BLaER1 treated with 17β-estradiol and CSF1 and Interleukin-3, amounts not matched to agents 10 nM and 100 nM (cell line): Measurements from ENCODE around the gene KCNIP3.
"Not testable (repeated sequence)": the region's sequence is repeated elsewhere in the genome, so short reads cannot be mapped to it uniquely, and the experiment has no call there.

Source experiments
- H3K27ac ChIP-seq, 11 experiments: shearing (Covaris generic); formaldehyde crosslinking; 2 replicates each; pipeline ENCODE4 v1.8.1; 2022
- H3K27me3 ChIP-seq, 11 experiments: shearing (Covaris generic); formaldehyde crosslinking; 2 replicates each; pipeline ENCODE4 v1.8.1; 2022
- H3K36me3 ChIP-seq, 11 experiments: shearing (Covaris generic); formaldehyde crosslinking; 2 replicates each; pipeline ENCODE4 v1.8.1; 2022
- H3K4me1 ChIP-seq, 10 experiments: shearing (Covaris generic); formaldehyde crosslinking; 2 replicates each; pipeline ENCODE4 v1.8.1; 2022
- H3K4me2 ChIP-seq, 11 experiments: shearing (Covaris generic); formaldehyde crosslinking; 2 replicates each; pipeline ENCODE4 v1.8.1; 2022
- H3K4me3 ChIP-seq, 10 experiments: shearing (Covaris generic); formaldehyde crosslinking; 2 replicates each; pipeline ENCODE4 v1.8.1; 2022
- H3K9ac ChIP-seq, 11 experiments: shearing (Covaris generic); formaldehyde crosslinking; 2 replicates each; pipeline ENCODE4 v1.8.1; 2022
- H3K9me3 ChIP-seq, 11 experiments: shearing (Covaris generic); formaldehyde crosslinking; replicated peaks in 1 of 11; 2 replicates each; pipeline ENCODE4 v1.8.1; 2022
- H4K20me1 ChIP-seq, 11 experiments: shearing (Covaris generic); formaldehyde crosslinking; 2 replicates each; pipeline ENCODE4 v1.8.1; 2022
- Cebpa-rat ChIP-seq, 11 experiments: shearing (Covaris generic); IDR thresholded peaks; 2 replicates each; pipeline ENCODE4 v1.8.1; 2022

Gene KCNIP3

GRCh38 chr2:95353613-95354468 is 56.7 kb downstream of the KCNIP3 start:
- 0 out of 20 replicates have a peak, but pooled peaks cover 0 to 7% (median 0%) of the 10 kb centered on the region in 10 experiments for H3K4me1 ChIP-seq
- no peak overlapping the region for H3K27ac ChIP-seq
- peaks cover 0 to 8% (median 0%) of the 10 kb centered on the region in 11 experiments; a peak in 3 of 22 replicates for H3K27me3 ChIP-seq
- no peak for TF ChIP-seq Cebpa-rat (IDR thresholded peaks at IDR 0.05)
- H3K9me3 ChIP-seq: peaks cover 0 to 11% (median 5%) of the 10 kb centered on the region in 11 experiments; a peak in 9 of 22 replicates
- H4K20me1 ChIP-seq: peaks cover 0 to 16% (median 0%) of the 10 kb centered on the region in 11 experiments; a peak in 5 of 22 replicates
- H3K4me3 ChIP-seq: no peak overlapping the region
- H3K36me3 ChIP-seq: no peaks in the 10 kb centered on the region
- no peak overlapping the region for H3K4me2 ChIP-seq
- H3K9ac ChIP-seq: no peak overlapping the region

DNA sequence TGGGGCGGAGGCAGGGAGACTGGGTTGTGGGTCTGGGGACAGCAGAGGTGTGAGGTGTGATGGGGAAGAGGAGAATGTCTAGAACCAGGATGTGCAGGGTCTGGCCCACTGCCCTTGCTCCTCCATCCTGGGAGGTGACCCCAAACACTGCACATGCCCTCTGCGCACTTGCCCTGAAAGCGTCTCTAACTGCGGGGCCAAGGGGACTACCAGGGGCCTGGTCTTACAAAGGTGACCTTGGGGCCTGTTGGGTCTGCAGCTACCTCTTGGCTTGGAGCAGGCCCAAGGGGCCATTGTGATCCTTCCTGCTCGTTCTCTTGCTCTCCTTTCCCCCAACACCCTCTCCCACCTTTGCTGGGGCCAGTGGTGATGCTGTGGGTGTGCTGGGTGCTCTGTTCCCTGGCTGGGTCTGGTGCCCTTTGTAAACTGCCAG is 57.3 kb downstream of the KCNIP3 start:
- Histone ChIP-seq H3K9ac (no peak overlapping the region), H3K36me3 (no peaks in the 10 kb centered on the region), H3K27ac (no peak overlapping the region), H3K9me3 (peaks cover 0 to 11% (median 5%) of the 10 kb centered on the region in 11 experiments; a peak in 9 of 22 replicates), H4K20me1 (peaks cover 0 to 10% (median 0%) of the 10 kb centered on the region in 11 experiments; a peak in 4 of 22 replicates), H3K4me2 (no peak overlapping the region), H3K27me3 (0 out of 22 replicates have a peak, but pooled peaks cover 0 to 1% (median 0%) of the 10 kb centered on the region in 11 experiments), H3K4me3 (no peak overlapping the region), H3K4me1 (0 out of 20 replicates have a peak, but pooled peaks cover 0 to 7% (median 0%) of the 10 kb centered on the region in 10 experiments)
- no peak for TF ChIP-seq Cebpa-rat (IDR thresholded peaks at IDR 0.05)

GRCh38 chr2:95354925-95355324 is 57.8 kb downstream of the KCNIP3 start:
- no peak overlapping the region for H3K4me2 ChIP-seq
- 0 out of 20 replicates have a peak, but pooled peaks cover 0 to 7% (median 0%) of the 10 kb centered on the region in 10 experiments for H3K4me1 ChIP-seq
- H4K20me1 ChIP-seq: peaks cover 0 to 10% (median 0%) of the 10 kb centered on the region in 11 experiments; a peak in 2 of 22 replicates
- no peak overlapping the region for H3K9ac ChIP-seq
- H3K27me3 ChIP-seq: no peaks in the 10 kb centered on the region
- no peak for TF ChIP-seq Cebpa-rat (IDR thresholded peaks at IDR 0.05)
- H3K4me3 ChIP-seq: no peak overlapping the region
- no peaks in the 10 kb centered on the region for H3K36me3 ChIP-seq
- no peak overlapping the region for H3K27ac ChIP-seq
- H3K9me3 ChIP-seq: peaks cover 0 to 11% (median 5%) of the 10 kb centered on the region in 11 experiments; a peak in 9 of 22 replicates

DNA sequence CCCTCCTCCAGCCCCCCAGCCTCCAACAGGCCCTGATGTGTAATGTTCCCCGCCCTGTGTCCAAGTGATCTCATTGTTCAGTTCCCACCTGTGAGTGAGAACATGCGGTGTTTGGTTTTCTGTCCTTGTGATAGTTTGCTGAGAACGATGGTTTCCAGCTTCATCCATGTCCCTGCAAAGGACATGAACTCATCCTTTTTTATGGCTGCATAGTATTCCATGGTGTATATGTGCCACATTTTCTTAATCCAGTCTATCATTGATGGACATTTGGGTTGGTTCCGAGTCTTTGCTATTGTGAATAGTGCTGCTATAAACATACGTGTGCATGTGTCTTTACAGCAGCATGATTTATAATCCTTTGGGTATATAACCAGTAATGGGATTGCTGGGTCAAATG is 58.3 kb downstream of the KCNIP3 start:
- H3K4me1 ChIP-seq, H3K36me3 ChIP-seq, H3K27me3 ChIP-seq, H3K9ac ChIP-seq, H3K4me2 ChIP-seq, H3K27ac ChIP-seq, H3K4me3 ChIP-seq, H4K20me1 ChIP-seq: not testable (repeated sequence)
- H3K9me3 ChIP-seq: peaks cover 0 to 11% (median 5%) of the 10 kb centered on the region in 11 experiments; a peak in 9 of 22 replicates

GRCh38 chr2:95356821-95357700 is 59.9 kb downstream of the KCNIP3 start:
- no peak for TF ChIP-seq Cebpa-rat (IDR thresholded peaks at IDR 0.05)
- no peak overlapping the region for H3K27ac ChIP-seq
- no peaks in the 10 kb centered on the region for H3K36me3 ChIP-seq
- no peak overlapping the region for H3K4me3 ChIP-seq
- peaks cover 0 to 11% (median 5%) of the 10 kb centered on the region in 11 experiments; a peak in 9 of 22 replicates for H3K9me3 ChIP-seq
- H3K9ac ChIP-seq: no peak overlapping the region
- 0 out of 20 replicates have a peak, but pooled peaks cover 0 to 7% (median 0%) of the 10 kb centered on the region in 10 experiments for H3K4me1 ChIP-seq
- H4K20me1 ChIP-seq: no peaks in the 10 kb centered on the region
- H3K27me3 ChIP-seq: no peaks in the 10 kb centered on the region
- H3K4me2 ChIP-seq: no peak overlapping the region

GRCh38 chr2:95357717-95358280 is 60.7 kb downstream of the KCNIP3 start:
- no peak overlapping the region for H3K27ac ChIP-seq
- no peaks in the 10 kb centered on the region for H4K20me1 ChIP-seq
- no peak overlapping the region for H3K9ac ChIP-seq
- H3K27me3 ChIP-seq: no peaks in the 10 kb centered on the region
- peaks cover 0 to 11% (median 5%) of the 10 kb centered on the region in 11 experiments; a peak in 9 of 22 replicates for H3K9me3 ChIP-seq
- H3K36me3 ChIP-seq: no peaks in the 10 kb centered on the region
- TF ChIP-seq Cebpa-rat (IDR thresholded peaks at IDR 0.05): no peak
- H3K4me2 ChIP-seq: no peak overlapping the region
- H3K4me3 ChIP-seq: no peak overlapping the region
- 0 out of 20 replicates have a peak, but pooled peaks cover 0 to 7% (median 0%) of the 10 kb centered on the region in 10 experiments for H3K4me1 ChIP-seq

DNA sequence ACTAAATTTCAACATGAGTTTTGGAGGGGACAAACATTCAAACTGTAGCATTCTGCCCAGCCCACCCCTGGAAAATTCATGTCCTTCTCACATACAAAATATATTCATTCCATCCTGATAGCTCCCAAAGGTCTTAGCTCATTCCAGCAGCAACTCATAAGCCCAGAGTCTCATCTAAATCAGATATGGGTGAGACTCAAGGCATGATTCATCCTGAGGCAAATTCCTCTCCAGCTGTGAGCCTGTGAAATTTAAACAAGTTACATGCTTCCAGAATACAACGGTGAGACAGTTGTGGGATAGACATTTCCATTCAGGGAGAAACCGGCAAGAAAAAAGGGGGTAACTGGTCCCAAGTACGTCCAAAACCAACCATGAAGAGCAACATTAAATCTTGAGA is 61.9 kb downstream of the KCNIP3 start:
- no peak overlapping the region for H3K4me2 ChIP-seq
- peaks cover 0 to 11% (median 5%) of the 10 kb centered on the region in 11 experiments; a peak in 9 of 22 replicates for H3K9me3 ChIP-seq
- H3K36me3 ChIP-seq: no peaks in the 10 kb centered on the region
- H3K27ac ChIP-seq: no peak overlapping the region
- no peak overlapping the region for H3K4me3 ChIP-seq
- H3K4me1 ChIP-seq: no peaks in the 10 kb centered on the region
- TF ChIP-seq Cebpa-rat (IDR thresholded peaks at IDR 0.05): no peak
- H3K9ac ChIP-seq: no peak overlapping the region
- H3K27me3 ChIP-seq: no peaks in the 10 kb centered on the region
- H4K20me1 ChIP-seq: no peaks in the 10 kb centered on the region

- no peak for TF ChIP-seq Cebpa-rat (IDR thresholded peaks at IDR 0.05)
- Histone ChIP-seq H3K9me3 (peaks cover 0 to 11% (median 5%) of the 10 kb centered on the region in 11 experiments; a peak in 9 of 22 replicates), H3K9ac (no peak overlapping the region), H3K4me2 (no peak overlapping the region), H3K4me1 (no peaks in the 10 kb centered on the region), H3K4me3 (no peak overlapping the region), H3K27me3 (no peaks in the 10 kb centered on the region), H4K20me1 (no peaks in the 10 kb centered on the region), H3K27ac (no peak overlapping the region), H3K36me3 (no peaks in the 10 kb centered on the region)
Measured at GRCh38 chr2:95359501-95359930, 62.4 kb downstream of the KCNIP3 start.
